SK-N-SH (cell line): ENCODE results near the gene SHCBP1. TPM values are rescaled to one million over a fixed set of nuclear protein-coding genes. Genes with fewer than 3 reads are reported as not detected.

ENCODE experiments used
- CTCF ChIA-PET: fragments of 300-600, 350-600 bp; formaldehyde crosslinking; extraction: SDS; loops from one replicate; lab custom pipeline; 2021; lab: Yijun Ruan, JAX
- POLR2A ChIA-PET: fragments of 350-600 bp; sonication (Branson Sonifier 250); formaldehyde crosslinking; extraction: SDS; loops from one replicate; lab custom pipeline; 2020; ENCODE audit warnings: antibody characterized with exemption, inconsistent platforms; lab: Yijun Ruan, JAX
- DNase-seq: peaks from one replicate; pipeline ENCODE4 v3.0.0; 2012
- H2AFZ ChIP-seq: fragments of 200-600 bp; sonication (generic); 2 replicates; pipeline ENCODE4 v1.8.1; 2016; ENCODE audit warnings: antibody characterized with exemption, mild to moderate bottlenecking, low read depth
- H3F3A ChIP-seq: fragments of 200-600 bp; sonication (generic); replicated peaks from 2 replicates; pipeline ENCODE3; 2016; ENCODE audit warnings: antibody characterized with exemption, mild to moderate bottlenecking; ENCODE audit not compliant: insufficient read depth
- H3K27ac ChIP-seq, 2 experiments: fragments of 200-500 bp in 1 of 2; fragments of 200-600 bp in 1 of 2; sonication (Bioruptor generic) in 1 of 2; sonication (generic), shearing (Covaris generic) in 1 of 2; 2 replicates each; pipeline versions ENCODE4 v1.5.1 to v1.6.1; 2014 to 2016; ENCODE audit warnings: low read depth in 2 of 2, inconsistent platforms in 1 of 2, low read length in 1 of 2, mild to moderate bottlenecking in 1 of 2, mixed read lengths in 1 of 2
- H3K27me3 ChIP-seq: fragments of 200-600 bp; sonication (generic), shearing (Covaris generic); 2 replicates; pipeline ENCODE4 v1.6.1; 2016; ENCODE audit warnings: mixed run types; ENCODE audit not compliant: insufficient read depth
- H3K36me3 ChIP-seq, 2 experiments: fragments of 200-500 bp in 1 of 2; fragments of 200-600 bp in 1 of 2; sonication (Bioruptor generic) in 1 of 2; sonication (generic) in 1 of 2; replicated peaks in 1 of 2; 2 replicates each; pipeline versions ENCODE3 to v1.5.1; 2014 to 2016; ENCODE audit warnings: low read length in 1 of 2, mild to moderate bottlenecking in 1 of 2; ENCODE audit not compliant: insufficient read depth in 2 of 2, control insufficient read depth in 1 of 2
- H3K4me1 ChIP-seq, 2 experiments: fragments of 200-500 bp in 1 of 2; fragments of 200-600 bp in 1 of 2; sonication (Bioruptor generic) in 1 of 2; sonication (generic), shearing (Covaris generic) in 1 of 2; 2 replicates each; pipeline versions ENCODE4 v1.5.1 to v1.6.1; 2014 to 2016; ENCODE audit warnings: low read depth in 1 of 2, low read length in 1 of 2, mixed run types in 1 of 2; ENCODE audit not compliant: insufficient read depth in 2 of 2, control insufficient read depth in 1 of 2
- H3K4me2 ChIP-seq: fragments of 200-600 bp; sonication (generic), shearing (Covaris generic); 2 replicates; pipeline ENCODE4 v1.6.1; 2017; ENCODE audit warnings: mixed run types
- H3K4me3 ChIP-seq, 2 experiments: fragments of 200-500 bp in 1 of 2; fragments of 200-600 bp in 1 of 2; sonication (Bioruptor generic) in 1 of 2; sonication (generic), shearing (Covaris generic) in 1 of 2; 2 replicates each; pipeline versions ENCODE4 v1.5.1 to v1.8.1; 2014 to 2016; ENCODE audit warnings: low read depth in 2 of 2, inconsistent platforms in 1 of 2, low read length in 1 of 2, mild to moderate bottlenecking in 1 of 2, mixed read lengths in 1 of 2, moderate library complexity in 1 of 2
- H3K79me2 ChIP-seq: fragments of 200-600 bp; sonication (generic); 2 replicates; pipeline ENCODE4 v1.8.1; 2017; ENCODE audit warnings: mild to moderate bottlenecking; ENCODE audit not compliant: insufficient read depth
- H3K9ac ChIP-seq: fragments of 200-600 bp; sonication (generic); 2 replicates; pipeline ENCODE4 v1.6.1; 2017; ENCODE audit warnings: mixed run types
- H3K9me2 ChIP-seq: fragments of 200-600 bp; sonication (generic); 2 replicates; pipeline ENCODE4 v1.6.1; 2017; ENCODE audit warnings: mixed run types
- H3K9me3 ChIP-seq: fragments of 200-600 bp; sonication (generic); 2 replicates; pipeline ENCODE4 v1.6.1; 2017; ENCODE audit warnings: mixed run types, mild to moderate bottlenecking, moderate library complexity
- H4K20me1 ChIP-seq: fragments of 200-600 bp; sonication (generic); 2 replicates; pipeline ENCODE4 v1.6.1; 2017; ENCODE audit warnings: mild to moderate bottlenecking, mixed run types; ENCODE audit not compliant: insufficient read depth
- CTCF ChIP-seq: fragments of 200-600 bp; sonication (generic); IDR thresholded peaks from 2 replicates; pipeline ENCODE4 v1.6.1; 2017; ENCODE audit warnings: antibody characterized with exemption, mild to moderate bottlenecking, moderate library complexity
- ELF1 ChIP-seq: IDR thresholded peaks from 2 replicates; pipeline ENCODE4 v1.4.0; 2012
- EP300 ChIP-seq, 2 experiments: IDR thresholded peaks; 2 replicates each; pipeline versions ENCODE4 v1.4.0 to v1.6.1; 2012; ENCODE audit warnings: borderline replicate concordance in 1 of 2, low read depth in 1 of 2, low read length in 1 of 2
- JUND ChIP-seq: IDR thresholded peaks from 2 replicates; pipeline ENCODE4 v1.4.0; 2012
- MAX ChIP-seq: IDR thresholded peaks from 2 replicates; pipeline ENCODE4 v1.4.0; 2012; ENCODE audit warnings: low read depth
- NFIC ChIP-seq: IDR thresholded peaks from 2 replicates; pipeline ENCODE4 v1.4.0; 2012; ENCODE audit warnings: borderline replicate concordance
- PBX3 ChIP-seq: IDR thresholded peaks from 2 replicates; pipeline ENCODE4; 2012
- POLR2AphosphoS5 ChIP-seq: IDR thresholded peaks from 2 replicates; pipeline ENCODE4 v1.6.1; 2012; ENCODE audit warnings: low read depth, low read length
- RAD21 ChIP-seq: IDR thresholded peaks from 2 replicates; pipeline ENCODE4 v1.6.1; 2012; ENCODE audit warnings: mild to moderate bottlenecking, low read length
- RCOR1 ChIP-seq: fragments of 150-350 bp; IDR thresholded peaks from 2 replicates; pipeline ENCODE4 v1.6.1; 2017; ENCODE audit warnings: antibody characterized with exemption, low read length
- SIN3A ChIP-seq: IDR thresholded peaks from 2 replicates; pipeline ENCODE4 v1.6.1; 2012; ENCODE audit warnings: low read depth, mild to moderate bottlenecking, low read length, moderate library complexity, borderline replicate concordance
- SMC3 ChIP-seq: IDR thresholded peaks from 2 replicates; pipeline ENCODE4 v1.6.1; 2012; ENCODE audit warnings: low read depth, low read length, improper control_type of control experiment
- TAF1 ChIP-seq: IDR thresholded peaks from 2 replicates; pipeline ENCODE4 v1.6.1; 2012; ENCODE audit warnings: low read depth, mild to moderate bottlenecking, low read length, moderate library complexity, borderline replicate concordance
- TEAD4 ChIP-seq: IDR thresholded peaks from 2 replicates; pipeline ENCODE4 v1.4.0; 2012; ENCODE audit warnings: mild to moderate bottlenecking, borderline replicate concordance; ENCODE audit not compliant: insufficient read depth
- USF1 ChIP-seq: IDR thresholded peaks from 2 replicates; pipeline ENCODE4 v1.4.0; 2012; ENCODE audit warnings: low read depth, borderline replicate concordance
- USF2 ChIP-seq: fragments of 150-350 bp; IDR thresholded peaks from 2 replicates; pipeline ENCODE4 v1.6.1; 2017; ENCODE audit warnings: antibody characterized with exemption, low read length, low read depth, borderline replicate concordance
- YY1 ChIP-seq: IDR thresholded peaks from 2 replicates; pipeline ENCODE4 v1.4.0; 2012; ENCODE audit warnings: low read depth, mild to moderate bottlenecking
- WGBS: methylation state at CpG from one replicate; pipeline ENCODE4 v1.1.6; 2017; ENCODE audit warnings: low lambda C conversion rate; 5-methylcytosine and 5-hydroxymethylcytosine counted together
- polyA plus RNA-seq, 3 experiments: library from polyadenylated mRNA; depleted of rRNA; stranded (reverse); fragments of >200 nt; gene quantifications; 2 replicates each; pipeline ENCODE4 v1.2.3, GENCODE V29; 2012

The SHCBP1 gene
- polyA plus RNA-seq, 1 of the 3 experiments (the other 2 are of a cell fraction): 12.5 TPM

- TF ChIP-seq PBX3 (no peak), SIN3A (peak; percentile 100), POLR2AphosphoS5 (peak; percentile 62; the same call in 1 of the 2 replicates), RCOR1 (no peak), TAF1 (peak; percentile 65; the same call in 1 of the 2 replicates)
These were observed at the start of gene SHCBP1 (continued) for GRCh38 chr16:46621006-46621933.

GRCh38 chr16:46662123-46662522, 40.9 kb upstream of the SHCBP1 start:
- Histone ChIP-seq H3K9me3 (no peaks in the 10 kb centered on the region), H3K4me2 (no peak overlapping the region), H3F3A (peaks cover 2% of the 10 kb centered on the region), H3K27ac (no peak overlapping the region), H3K4me1 (no peaks in the 10 kb centered on the region), H3K4me3 (no peak overlapping the region), H3K79me2 (no peaks in the 10 kb centered on the region), H2AFZ (no peak overlapping the region), H3K27me3 (no peaks in the 10 kb centered on the region), H4K20me1 (no peaks in the 10 kb centered on the region), H3K9ac (no peak overlapping the region), H3K36me3 (peaks cover 55 to 60% of the 10 kb centered on the region in 2 experiments), H3K9me2 (no peaks in the 10 kb centered on the region)
- TF ChIP-seq ELF1: no peak
- no peak for TF ChIP-seq MAX
- TF ChIP-seq TAF1: no peak
- TF ChIP-seq RAD21: no peak
- TF ChIP-seq SMC3: no peak
- no peak for TF ChIP-seq NFIC
- no peak for TF ChIP-seq CTCF
- POLR2A ChIA-PET: no interaction called here
- CTCF ChIA-PET: interaction anchor here (5.7 kb wide), 1 partner anchor 11 kb away, joined by 24 read pairs; no protein-coding TSS in a partner anchor
- WGBS: 75% methylated on average over 4 of the region's 4 CpGs
- no peak for DNase-seq

GRCh38 chr16:46658925-46659324, 37.7 kb upstream of the SHCBP1 start:
- DNase-seq: no peak
- no peaks in the 10 kb centered on the region for H4K20me1 ChIP-seq
- H3K36me3 ChIP-seq: peaks cover 47 to 48% of the 10 kb centered on the region in 2 experiments
- no peaks in the 10 kb centered on the region for H3K79me2 ChIP-seq
- no peaks in the 10 kb centered on the region for H3K27me3 ChIP-seq
- ChIA-PET CTCF (interaction anchor here (1.3 to 5.7 kb wide), 3 partner anchors 14 to 142 kb away, joined by 3 to 24 read pairs (median 3); no protein-coding TSS in a partner anchor), POLR2A (no interaction called here)
- H3K4me2 ChIP-seq: no peak overlapping the region
- H3K4me1 ChIP-seq: no peaks in the 10 kb centered on the region
- H3F3A ChIP-seq: no peaks in the 10 kb centered on the region
- H3K9me3 ChIP-seq: no peaks in the 10 kb centered on the region
- no peak overlapping the region for H3K9ac ChIP-seq
- no peak overlapping the region for H2AFZ ChIP-seq
- H3K9me2 ChIP-seq: no peaks in the 10 kb centered on the region
- no peak overlapping the region for H3K27ac ChIP-seq
- WGBS: 100% methylated on average over 1 of the region's 1 CpG
- no peak overlapping the region for H3K4me3 ChIP-seq
- TF ChIP-seq TEAD4: no peak
- TF ChIP-seq USF1: no peak
- no peak for TF ChIP-seq PBX3
- no peak for TF ChIP-seq POLR2AphosphoS5
- no peak for TF ChIP-seq EP300 (IDR thresholded peaks at IDR 0.05; ENCODE audit: borderline replicate concordance in 1 of 2, low read depth in 1 of 2, low read length in 1 of 2)
- no peak for TF ChIP-seq YY1
- no peak for TF ChIP-seq JUND
- no peak for TF ChIP-seq ELF1
- TF ChIP-seq USF2: no peak
